HepG2 (cell line): ENCODE measurements around the gene SMIM14. TPM values are rescaled to one million over a fixed set of nuclear protein-coding genes. Genes with fewer than 3 reads are reported as not detected.

Experiments
- BHLHE40 ChIP-seq: IDR thresholded peaks from 2 replicates; pipeline ENCODE4 v1.6.1; 2011; ENCODE audit warnings: low read length, improper control_type of control experiment
- FOXM1 ChIP-seq: sonication (generic); formaldehyde crosslinking; IDR thresholded peaks from 2 replicates; pipeline ENCODE4 v1.5.0; 2020; ENCODE audit warnings: missing genetic modification reagents
- HMG20B ChIP-seq: conservative IDR thresholded peaks from 2 replicates; pipeline ENCODE4 v1.6.1; 2016; ENCODE audit warnings: missing genetic modification reagents, missing compliant biosample characterization
- ZIK1 ChIP-seq: sonication (generic); formaldehyde crosslinking; IDR thresholded peaks from 2 replicates; pipeline ENCODE4 v1.5.0; 2020; ENCODE audit warnings: mild to moderate bottlenecking, low read depth, missing genetic modification reagents, borderline replicate concordance
- ZNF629 ChIP-seq: sonication (generic); formaldehyde crosslinking; conservative IDR thresholded peaks from 2 replicates; pipeline ENCODE4 v1.5.0; 2020; ENCODE audit warnings: missing genetic modification reagents
- polyA plus RNA-seq, 8 experiments: library from polyadenylated mRNA; depleted of rRNA in 3 of 8; stranded (reverse) in 7 of 8; unstranded in 1 of 8; fragments of >200 nt; fragmentation: Illumina TruSeq in 4 of 8; extraction: Trizol in 4 of 8; gene quantifications; 2 replicates each; pipeline versions ENCODE4 v1.2.1 to v1.2.3, GENCODE V29; 2011 to 2016; ENCODE audit warnings: low read depth in 4 of 8, missing spikeins in 1 of 8, mixed read lengths in 1 of 8; ENCODE audit not compliant: insufficient read depth in 1 of 8
- total RNA-seq, 5 experiments: library from RNA; depleted of rRNA; stranded (reverse); fragments of >200 nt; fragmentation: Illumina TruSeq; extraction: Trizol; gene quantifications; 2 replicates each; pipeline ENCODE4 v1.2.3, GENCODE V29; 2016; ENCODE audit warnings: low read depth in 1 of 5
- TF ChIP-seq, protein P1 (sequence below): IDR thresholded peaks from 2 replicates; pipeline ENCODE4 v1.6.1; 2016; ENCODE audit warnings: low read depth, missing genetic modification reagents, missing compliant biosample characterization
- TF ChIP-seq, protein P2 (sequence below): sonication (generic); formaldehyde crosslinking; IDR thresholded peaks from 2 replicates; pipeline ENCODE4 v1.4.0; 2020; ENCODE audit warnings: missing genetic modification reagents, borderline replicate concordance
- TF ChIP-seq, protein P3 (sequence below): sonication (generic); formaldehyde crosslinking; IDR thresholded peaks from 2 replicates; pipeline ENCODE4 v1.4.0; 2020; ENCODE audit warnings: mild to moderate bottlenecking, missing genetic modification reagents, borderline replicate concordance
- TF ChIP-seq, protein P4 (sequence below): sonication (generic); formaldehyde crosslinking; IDR thresholded peaks from 2 replicates; pipeline ENCODE4 v1.4.0; 2020; ENCODE audit warnings: missing genetic modification reagents
- TF ChIP-seq, protein P5 (sequence below): sonication (generic); formaldehyde crosslinking; IDR thresholded peaks from 2 replicates; pipeline ENCODE4 v1.4.0; 2020; ENCODE audit warnings: mild to moderate bottlenecking, missing genetic modification reagents

SMIM14 gene
- total and polyA plus RNA-seq, 2 of the 13 experiments (the other 11 are each of a cell fraction or from before 2014, with no cell fraction given): 16.3 to 28.1 TPM

DNA sequence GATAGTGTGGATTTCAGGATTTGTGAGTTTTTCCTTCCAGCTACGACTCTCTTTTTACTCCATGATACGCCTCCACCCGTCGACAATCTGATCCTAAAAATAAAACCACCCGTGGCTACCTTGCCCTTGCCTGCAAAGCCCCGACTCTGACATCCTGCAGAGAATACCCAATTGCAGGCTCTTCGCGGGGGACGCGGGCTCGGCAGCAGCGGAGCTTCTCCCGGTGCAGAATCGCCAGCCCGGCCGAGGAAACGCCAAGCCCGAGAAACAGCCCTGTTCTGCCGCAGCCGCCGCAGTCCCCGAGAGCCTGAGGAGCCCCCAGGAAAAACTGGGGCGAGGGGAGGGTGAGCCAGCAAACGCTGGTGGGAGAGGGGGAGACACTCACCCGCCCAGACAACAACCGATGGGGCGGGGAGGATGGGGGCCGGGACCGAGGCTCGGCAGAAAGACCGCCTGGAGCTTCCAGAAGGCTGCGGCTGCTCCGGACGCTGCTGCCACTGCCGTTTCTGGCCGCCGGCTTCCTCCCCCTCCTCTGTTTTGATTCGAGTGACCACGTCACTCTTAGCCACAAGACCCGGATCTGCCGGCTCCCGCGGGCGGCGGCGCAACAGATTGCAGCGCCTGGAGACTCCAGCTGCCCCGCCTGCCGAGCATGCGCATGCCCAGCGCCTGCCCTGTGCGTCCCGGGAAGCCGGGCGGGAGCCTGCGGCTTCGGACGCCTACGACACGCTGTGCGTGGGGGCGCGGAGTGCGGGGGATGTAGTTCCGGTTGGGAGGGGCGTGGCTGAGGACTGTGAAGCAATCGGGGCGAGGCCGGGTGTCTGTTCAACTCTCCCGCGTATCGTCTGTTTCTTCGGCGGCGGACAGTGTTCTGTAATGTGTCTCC is at the start of gene SMIM14 (continued):
- TF ChIP-seq, protein P1, sequence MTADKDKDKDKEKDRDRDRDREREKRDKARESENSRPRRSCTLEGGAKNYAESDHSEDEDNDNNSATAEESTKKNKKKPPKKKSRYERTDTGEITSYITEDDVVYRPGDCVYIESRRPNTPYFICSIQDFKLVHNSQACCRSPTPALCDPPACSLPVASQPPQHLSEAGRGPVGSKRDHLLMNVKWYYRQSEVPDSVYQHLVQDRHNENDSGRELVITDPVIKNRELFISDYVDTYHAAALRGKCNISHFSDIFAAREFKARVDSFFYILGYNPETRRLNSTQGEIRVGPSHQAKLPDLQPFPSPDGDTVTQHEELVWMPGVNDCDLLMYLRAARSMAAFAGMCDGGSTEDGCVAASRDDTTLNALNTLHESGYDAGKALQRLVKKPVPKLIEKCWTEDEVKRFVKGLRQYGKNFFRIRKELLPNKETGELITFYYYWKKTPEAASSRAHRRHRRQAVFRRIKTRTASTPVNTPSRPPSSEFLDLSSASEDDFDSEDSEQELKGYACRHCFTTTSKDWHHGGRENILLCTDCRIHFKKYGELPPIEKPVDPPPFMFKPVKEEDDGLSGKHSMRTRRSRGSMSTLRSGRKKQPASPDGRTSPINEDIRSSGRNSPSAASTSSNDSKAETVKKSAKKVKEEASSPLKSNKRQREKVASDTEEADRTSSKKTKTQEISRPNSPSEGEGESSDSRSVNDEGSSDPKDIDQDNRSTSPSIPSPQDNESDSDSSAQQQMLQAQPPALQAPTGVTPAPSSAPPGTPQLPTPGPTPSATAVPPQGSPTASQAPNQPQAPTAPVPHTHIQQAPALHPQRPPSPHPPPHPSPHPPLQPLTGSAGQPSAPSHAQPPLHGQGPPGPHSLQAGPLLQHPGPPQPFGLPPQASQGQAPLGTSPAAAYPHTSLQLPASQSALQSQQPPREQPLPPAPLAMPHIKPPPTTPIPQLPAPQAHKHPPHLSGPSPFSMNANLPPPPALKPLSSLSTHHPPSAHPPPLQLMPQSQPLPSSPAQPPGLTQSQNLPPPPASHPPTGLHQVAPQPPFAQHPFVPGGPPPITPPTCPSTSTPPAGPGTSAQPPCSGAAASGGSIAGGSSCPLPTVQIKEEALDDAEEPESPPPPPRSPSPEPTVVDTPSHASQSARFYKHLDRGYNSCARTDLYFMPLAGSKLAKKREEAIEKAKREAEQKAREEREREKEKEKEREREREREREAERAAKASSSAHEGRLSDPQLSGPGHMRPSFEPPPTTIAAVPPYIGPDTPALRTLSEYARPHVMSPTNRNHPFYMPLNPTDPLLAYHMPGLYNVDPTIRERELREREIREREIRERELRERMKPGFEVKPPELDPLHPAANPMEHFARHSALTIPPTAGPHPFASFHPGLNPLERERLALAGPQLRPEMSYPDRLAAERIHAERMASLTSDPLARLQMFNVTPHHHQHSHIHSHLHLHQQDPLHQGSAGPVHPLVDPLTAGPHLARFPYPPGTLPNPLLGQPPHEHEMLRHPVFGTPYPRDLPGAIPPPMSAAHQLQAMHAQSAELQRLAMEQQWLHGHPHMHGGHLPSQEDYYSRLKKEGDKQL (CRISPR knock-in tag): 0 out of 2 replicates have a peak, but pooled peaks have one; percentile 57
- TF ChIP-seq, protein P2, sequence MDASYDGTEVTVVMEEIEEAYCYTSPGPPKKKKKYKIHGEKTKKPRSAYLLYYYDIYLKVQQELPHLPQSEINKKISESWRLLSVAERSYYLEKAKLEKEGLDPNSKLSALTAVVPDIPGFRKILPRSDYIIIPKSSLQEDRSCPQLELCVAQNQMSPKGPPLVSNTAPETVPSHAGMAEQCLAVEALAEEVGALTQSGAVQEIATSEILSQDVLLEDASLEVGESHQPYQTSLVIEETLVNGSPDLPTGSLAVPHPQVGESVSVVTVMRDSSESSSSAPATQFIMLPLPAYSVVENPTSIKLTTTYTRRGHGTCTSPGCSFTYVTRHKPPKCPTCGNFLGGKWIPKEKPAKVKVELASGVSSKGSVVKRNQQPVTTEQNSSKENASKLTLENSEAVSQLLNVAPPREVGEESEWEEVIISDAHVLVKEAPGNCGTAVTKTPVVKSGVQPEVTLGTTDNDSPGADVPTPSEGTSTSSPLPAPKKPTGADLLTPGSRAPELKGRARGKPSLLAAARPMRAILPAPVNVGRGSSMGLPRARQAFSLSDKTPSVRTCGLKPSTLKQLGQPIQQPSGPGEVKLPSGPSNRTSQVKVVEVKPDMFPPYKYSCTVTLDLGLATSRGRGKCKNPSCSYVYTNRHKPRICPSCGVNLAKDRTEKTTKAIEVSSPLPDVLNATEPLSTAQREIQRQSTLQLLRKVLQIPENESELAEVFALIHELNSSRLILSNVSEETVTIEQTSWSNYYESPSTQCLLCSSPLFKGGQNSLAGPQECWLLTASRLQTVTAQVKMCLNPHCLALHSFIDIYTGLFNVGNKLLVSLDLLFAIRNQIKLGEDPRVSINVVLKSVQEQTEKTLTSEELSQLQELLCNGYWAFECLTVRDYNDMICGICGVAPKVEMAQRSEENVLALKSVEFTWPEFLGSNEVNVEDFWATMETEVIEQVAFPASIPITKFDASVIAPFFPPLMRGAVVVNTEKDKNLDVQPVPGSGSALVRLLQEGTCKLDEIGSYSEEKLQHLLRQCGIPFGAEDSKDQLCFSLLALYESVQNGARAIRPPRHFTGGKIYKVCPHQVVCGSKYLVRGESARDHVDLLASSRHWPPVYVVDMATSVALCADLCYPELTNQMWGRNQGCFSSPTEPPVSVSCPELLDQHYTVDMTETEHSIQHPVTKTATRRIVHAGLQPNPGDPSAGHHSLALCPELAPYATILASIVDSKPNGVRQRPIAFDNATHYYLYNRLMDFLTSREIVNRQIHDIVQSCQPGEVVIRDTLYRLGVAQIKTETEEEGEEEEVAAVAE (CRISPR knock-in tag): no peak
- TF ChIP-seq HMG20B (CRISPR knock-in tag): 0 out of 2 replicates have a peak, but pooled peaks have one; percentile 22
- TF ChIP-seq ZIK1 (CRISPR knock-in tag): 0 out of 2 replicates have a peak, but pooled peaks have one; percentile 50
- no peak for TF ChIP-seq ZNF629 (CRISPR knock-in tag)
- TF ChIP-seq, protein P3, sequence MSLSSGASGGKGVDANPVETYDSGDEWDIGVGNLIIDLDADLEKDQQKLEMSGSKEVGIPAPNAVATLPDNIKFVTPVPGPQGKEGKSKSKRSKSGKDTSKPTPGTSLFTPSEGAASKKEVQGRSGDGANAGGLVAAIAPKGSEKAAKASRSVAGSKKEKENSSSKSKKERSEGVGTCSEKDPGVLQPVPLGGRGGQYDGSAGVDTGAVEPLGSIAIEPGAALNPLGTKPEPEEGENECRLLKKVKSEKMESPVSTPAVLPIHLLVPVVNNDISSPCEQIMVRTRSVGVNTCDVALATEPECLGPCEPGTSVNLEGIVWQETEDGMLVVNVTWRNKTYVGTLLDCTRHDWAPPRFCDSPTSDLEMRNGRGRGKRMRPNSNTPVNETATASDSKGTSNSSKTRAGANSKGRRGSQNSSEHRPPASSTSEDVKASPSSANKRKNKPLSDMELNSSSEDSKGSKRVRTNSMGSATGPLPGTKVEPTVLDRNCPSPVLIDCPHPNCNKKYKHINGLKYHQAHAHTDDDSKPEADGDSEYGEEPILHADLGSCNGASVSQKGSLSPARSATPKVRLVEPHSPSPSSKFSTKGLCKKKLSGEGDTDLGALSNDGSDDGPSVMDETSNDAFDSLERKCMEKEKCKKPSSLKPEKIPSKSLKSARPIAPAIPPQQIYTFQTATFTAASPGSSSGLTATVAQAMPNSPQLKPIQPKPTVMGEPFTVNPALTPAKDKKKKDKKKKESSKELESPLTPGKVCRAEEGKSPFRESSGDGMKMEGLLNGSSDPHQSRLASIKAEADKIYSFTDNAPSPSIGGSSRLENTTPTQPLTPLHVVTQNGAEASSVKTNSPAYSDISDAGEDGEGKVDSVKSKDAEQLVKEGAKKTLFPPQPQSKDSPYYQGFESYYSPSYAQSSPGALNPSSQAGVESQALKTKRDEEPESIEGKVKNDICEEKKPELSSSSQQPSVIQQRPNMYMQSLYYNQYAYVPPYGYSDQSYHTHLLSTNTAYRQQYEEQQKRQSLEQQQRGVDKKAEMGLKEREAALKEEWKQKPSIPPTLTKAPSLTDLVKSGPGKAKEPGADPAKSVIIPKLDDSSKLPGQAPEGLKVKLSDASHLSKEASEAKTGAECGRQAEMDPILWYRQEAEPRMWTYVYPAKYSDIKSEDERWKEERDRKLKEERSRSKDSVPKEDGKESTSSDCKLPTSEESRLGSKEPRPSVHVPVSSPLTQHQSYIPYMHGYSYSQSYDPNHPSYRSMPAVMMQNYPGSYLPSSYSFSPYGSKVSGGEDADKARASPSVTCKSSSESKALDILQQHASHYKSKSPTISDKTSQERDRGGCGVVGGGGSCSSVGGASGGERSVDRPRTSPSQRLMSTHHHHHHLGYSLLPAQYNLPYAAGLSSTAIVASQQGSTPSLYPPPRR (CRISPR knock-in tag): peak; percentile 43; the same call in 1 of the 2 replicates
- TF ChIP-seq FOXM1 (CRISPR knock-in tag): no peak
- TF ChIP-seq, protein P4, sequence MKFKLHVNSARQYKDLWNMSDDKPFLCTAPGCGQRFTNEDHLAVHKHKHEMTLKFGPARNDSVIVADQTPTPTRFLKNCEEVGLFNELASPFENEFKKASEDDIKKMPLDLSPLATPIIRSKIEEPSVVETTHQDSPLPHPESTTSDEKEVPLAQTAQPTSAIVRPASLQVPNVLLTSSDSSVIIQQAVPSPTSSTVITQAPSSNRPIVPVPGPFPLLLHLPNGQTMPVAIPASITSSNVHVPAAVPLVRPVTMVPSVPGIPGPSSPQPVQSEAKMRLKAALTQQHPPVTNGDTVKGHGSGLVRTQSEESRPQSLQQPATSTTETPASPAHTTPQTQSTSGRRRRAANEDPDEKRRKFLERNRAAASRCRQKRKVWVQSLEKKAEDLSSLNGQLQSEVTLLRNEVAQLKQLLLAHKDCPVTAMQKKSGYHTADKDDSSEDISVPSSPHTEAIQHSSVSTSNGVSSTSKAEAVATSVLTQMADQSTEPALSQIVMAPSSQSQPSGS (CRISPR knock-in tag): peak; percentile 82
- TF ChIP-seq BHLHE40: no peak
- TF ChIP-seq, protein P5, sequence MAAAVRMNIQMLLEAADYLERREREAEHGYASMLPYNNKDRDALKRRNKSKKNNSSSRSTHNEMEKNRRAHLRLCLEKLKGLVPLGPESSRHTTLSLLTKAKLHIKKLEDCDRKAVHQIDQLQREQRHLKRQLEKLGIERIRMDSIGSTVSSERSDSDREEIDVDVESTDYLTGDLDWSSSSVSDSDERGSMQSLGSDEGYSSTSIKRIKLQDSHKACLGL (CRISPR knock-in tag): 0 out of 2 replicates have a peak, but pooled peaks have one; percentile 31
